Immature natural killer cell (primary cell): ENCODE results near the gene ALX3. TPM values are rescaled to one million over a fixed set of nuclear protein-coding genes. Genes with fewer than 3 reads are reported as not detected.

Experiments
- DNase-seq, 3 donors: peaks; one replicate each; pipeline ENCODE4 v3.0.0; 2022; ENCODE audit warnings: mixed read lengths in 1 of 3
- H3K27ac Mint-ChIP-seq, 6 donors: one replicate each; pipeline ENCODE4 v1.8.0; 2020; ENCODE audit warnings: mixed read lengths in 6 of 6, mild to moderate bottlenecking in 5 of 6, inconsistent platforms in 4 of 6, moderate library complexity in 3 of 6
- H3K27me3 Mint-ChIP-seq, 3 donors: one replicate each; pipeline ENCODE4 v1.8.0; 2020 to 2021; ENCODE audit warnings: low read depth in 3 of 3, mild to moderate bottlenecking in 3 of 3, mixed read lengths in 3 of 3, moderate library complexity in 3 of 3, inconsistent platforms in 1 of 3
- H3K36me3 Mint-ChIP-seq, 3 donors: one replicate each; pipeline ENCODE4 v1.8.0; 2020; ENCODE audit warnings: mixed read lengths in 3 of 3, inconsistent platforms in 2 of 3, mild to moderate bottlenecking in 2 of 3
- H3K4me1 Mint-ChIP-seq, 2 donors: one replicate each; pipeline ENCODE4 v1.8.0; 2020; ENCODE audit warnings: inconsistent platforms in 2 of 2, mild to moderate bottlenecking in 2 of 2, mixed read lengths in 2 of 2, moderate library complexity in 1 of 2
- H3K4me3 Mint-ChIP-seq, 5 donors: one replicate each; pipeline ENCODE4 v1.8.0; 2020; ENCODE audit warnings: mild to moderate bottlenecking in 5 of 5, mixed read lengths in 5 of 5, inconsistent platforms in 3 of 5, moderate library complexity in 3 of 5
- H3K9me3 Mint-ChIP-seq, 6 donors: one replicate each; pipeline ENCODE4 v1.8.0; 2020; ENCODE audit warnings: mild to moderate bottlenecking in 6 of 6, mixed read lengths in 6 of 6, inconsistent platforms in 4 of 6, moderate library complexity in 3 of 6
- polyA plus RNA-seq, 3 donors: library from polyadenylated mRNA; unstranded; fragments of 300-500 nt; fragmentation: Illumina TruSeq; gene quantifications; one replicate each; pipeline ENCODE4 v1.2.3, GENCODE V29; 2021

The ALX3 gene
- polyA plus RNA-seq, 3 donors from 2014 or later: not detected

GRCh38 chr1:110067893-110068645 is 2.4 kb downstream of the ALX3 start:
- no peak for DNase-seq
- peak overlapping the region; percentile 33 to 74 (median 51) for H3K4me3 Mint-ChIP-seq
- H3K27me3 Mint-ChIP-seq: peaks cover 6 to 25% (median 18%) of the 10 kb centered on the region in 3 donors
- H3K9me3 Mint-ChIP-seq: no peaks in the 10 kb centered on the region
- H3K4me1 Mint-ChIP-seq: peaks cover 6 to 8% of the 10 kb centered on the region in 2 donors
- H3K36me3 Mint-ChIP-seq: peaks cover 0 to 3% (median 0%) of the 10 kb centered on the region in 3 donors
- H3K27ac Mint-ChIP-seq: no peak overlapping the region

GRCh38 chr1:110067479-110067892 is 3.0 kb downstream of the ALX3 start:
- H3K36me3 Mint-ChIP-seq: peaks cover 0 to 3% (median 0%) of the 10 kb centered on the region in 3 donors
- H3K4me1 Mint-ChIP-seq: peaks cover 6 to 8% of the 10 kb centered on the region in 2 donors
- no peaks in the 10 kb centered on the region for H3K9me3 Mint-ChIP-seq
- peaks cover 4 to 25% (median 18%) of the 10 kb centered on the region in 3 donors for H3K27me3 Mint-ChIP-seq
- H3K27ac Mint-ChIP-seq: no peak overlapping the region
- H3K4me3 Mint-ChIP-seq: no peak overlapping the region
- DNase-seq: no peak

GRCh38 chr1:110065841-110066240 is 4.6 kb downstream of the ALX3 start:
- H3K27ac Mint-ChIP-seq: no peak overlapping the region

GRCh38 chr1:110064576-110065337 is 5.7 kb downstream of the ALX3 start:
- Mint-ChIP-seq H3K27ac (no peak overlapping the region), H3K27me3 (peaks cover 4 to 17% (median 13%) of the 10 kb centered on the region in 3 donors), H3K4me1 (peaks cover 6 to 8% of the 10 kb centered on the region in 2 donors), H3K9me3 (no peaks in the 10 kb centered on the region), H3K36me3 (peaks cover 0 to 12% (median 8%) of the 10 kb centered on the region in 3 donors), H3K4me3 (no peak overlapping the region)
- no peak for DNase-seq

More at GRCh38 chr1:110065841-110066240, 4.6 kb downstream of the ALX3 start:
- Mint-ChIP-seq H3K36me3 (peaks cover 0 to 8% (median 8%) of the 10 kb centered on the region in 3 donors), H3K4me3 (no peak overlapping the region), H3K4me1 (peaks cover 6 to 8% of the 10 kb centered on the region in 2 donors), H3K9me3 (no peaks in the 10 kb centered on the region), H3K27me3 (peaks cover 4 to 17% (median 14%) of the 10 kb centered on the region in 3 donors)
- DNase-seq: no peak

GRCh38 chr1:110063781-110064180 is 6.7 kb downstream of the ALX3 start:
- Mint-ChIP-seq H3K9me3 (no peaks in the 10 kb centered on the region), H3K36me3 (peaks cover 0 to 13% (median 8%) of the 10 kb centered on the region in 3 donors)

GRCh38 chr1:110062612-110063011 is 7.9 kb downstream of the ALX3 start:
- Mint-ChIP-seq H3K4me1 (no peaks in the 10 kb centered on the region), H3K27ac (no peak overlapping the region), H3K27me3 (peaks cover 4 to 9% (median 6%) of the 10 kb centered on the region in 3 donors), H3K36me3 (peaks cover 6 to 19% (median 10%) of the 10 kb centered on the region in 3 donors), H3K4me3 (no peak overlapping the region), H3K9me3 (no peaks in the 10 kb centered on the region)
- DNase-seq: no peak

More at GRCh38 chr1:110063781-110064180, 6.7 kb downstream of the ALX3 start:
- peaks cover 4 to 15% (median 13%) of the 10 kb centered on the region in 3 donors for H3K27me3 Mint-ChIP-seq
- peaks cover 4 to 7% of the 10 kb centered on the region in 2 donors for H3K4me1 Mint-ChIP-seq
- no peak for DNase-seq
- H3K4me3 Mint-ChIP-seq: no peak overlapping the region
- no peak overlapping the region for H3K27ac Mint-ChIP-seq

GRCh38 chr1:110061341-110061740 is 9.1 kb downstream of the ALX3 start:
- Mint-ChIP-seq H3K4me1 (no peaks in the 10 kb centered on the region), H3K27me3 (peaks cover 0 to 5% (median 0%) of the 10 kb centered on the region in 3 donors), H3K27ac (peak overlapping the region in 2 of 6 donors; percentile 17 to 42), H3K36me3 (peaks cover 9 to 21% (median 18%) of the 10 kb centered on the region in 3 donors), H3K4me3 (no peak overlapping the region), H3K9me3 (no peaks in the 10 kb centered on the region)
- no peak for DNase-seq

- H3K4me3 Mint-ChIP-seq: no peak overlapping the region
- H3K27me3 Mint-ChIP-seq: peaks cover 0 to 3% (median 0%) of the 10 kb centered on the region in 3 donors
- DNase-seq: no peak
- peaks cover 9 to 24% (median 18%) of the 10 kb centered on the region in 3 donors for H3K36me3 Mint-ChIP-seq
- H3K9me3 Mint-ChIP-seq: no peaks in the 10 kb centered on the region
- no peak overlapping the region for H3K27ac Mint-ChIP-seq
- H3K4me1 Mint-ChIP-seq: no peaks in the 10 kb centered on the region
These were observed 9.8 kb downstream of the ALX3 start for GRCh38 chr1:110060662-110061060.

- Mint-ChIP-seq H3K4me1 (no peaks in the 10 kb centered on the region), H3K9me3 (no peaks in the 10 kb centered on the region), H3K27ac (no peak overlapping the region), H3K27me3 (peaks cover 0 to 3% (median 0%) of the 10 kb centered on the region in 3 donors), H3K36me3 (peaks cover 9 to 25% (median 18%) of the 10 kb centered on the region in 3 donors), H3K4me3 (no peak overlapping the region)
- peak; percentile 49 to 60 (median 57) for DNase-seq
These were observed 10.3 kb downstream of the ALX3 start for GRCh38 chr1:110060034-110060661.

- Mint-ChIP-seq H3K36me3 (peaks cover 9 to 25% (median 19%) of the 10 kb centered on the region in 3 donors), H3K4me1 (no peaks in the 10 kb centered on the region), H3K9me3 (no peaks in the 10 kb centered on the region), H3K4me3 (no peak overlapping the region), H3K27ac (peak overlapping the region in 1 of 6 donors; percentile 30), H3K27me3 (no peaks in the 10 kb centered on the region)
- DNase-seq: no peak
These were observed 11.2 kb downstream of the ALX3 start for GRCh38 chr1:110059133-110059863.

GRCh38 chr1:110058591-110058990 is 11.9 kb downstream of the ALX3 start:
- DNase-seq: no peak
- Mint-ChIP-seq H3K4me3 (no peak overlapping the region), H3K27ac (peak overlapping the region in 2 of 6 donors; percentile 0 to 61), H3K4me1 (no peaks in the 10 kb centered on the region), H3K27me3 (no peaks in the 10 kb centered on the region), H3K9me3 (no peaks in the 10 kb centered on the region), H3K36me3 (peaks cover 13 to 32% (median 25%) of the 10 kb centered on the region in 3 donors)

- Mint-ChIP-seq H3K36me3 (peaks cover 15 to 38% (median 25%) of the 10 kb centered on the region in 3 donors), H3K27ac (no peak overlapping the region)
These were observed 12.4 kb downstream of the ALX3 start for GRCh38 chr1:110057963-110058518.

GRCh38 chr1:110056776-110057175 is 13.7 kb downstream of the ALX3 start:
- Mint-ChIP-seq H3K9me3 (no peaks in the 10 kb centered on the region), H3K27me3 (peaks cover 0 to 2% (median 0%) of the 10 kb centered on the region in 3 donors), H3K4me1 (no peaks in the 10 kb centered on the region), H3K36me3 (peaks cover 20 to 43% (median 23%) of the 10 kb centered on the region in 3 donors), H3K27ac (no peak overlapping the region), H3K4me3 (no peak overlapping the region)
- no peak for DNase-seq

More at GRCh38 chr1:110057963-110058518, 12.4 kb downstream of the ALX3 start:
- no peaks in the 10 kb centered on the region for H3K4me1 Mint-ChIP-seq
- H3K27me3 Mint-ChIP-seq: no peaks in the 10 kb centered on the region
- no peak overlapping the region for H3K4me3 Mint-ChIP-seq
- DNase-seq: no peak
- no peaks in the 10 kb centered on the region for H3K9me3 Mint-ChIP-seq
